SK-N-SH (cell line): ENCODE data around the gene NAPA. TPM values are rescaled to one million over a fixed set of nuclear protein-coding genes. Genes with fewer than 3 reads are reported as not detected.

Experiments
- CTCF ChIA-PET: fragments of 300-600, 350-600 bp; formaldehyde crosslinking; extraction: SDS; loops from one replicate; lab custom pipeline; 2021; lab: Yijun Ruan, JAX
- POLR2A ChIA-PET: fragments of 350-600 bp; sonication (Branson Sonifier 250); formaldehyde crosslinking; extraction: SDS; loops from one replicate; lab custom pipeline; 2020; ENCODE audit warnings: antibody characterized with exemption, inconsistent platforms; lab: Yijun Ruan, JAX
- DNase-seq: peaks from one replicate; pipeline ENCODE4 v3.0.0; 2012
- H2AFZ ChIP-seq: fragments of 200-600 bp; sonication (generic); 2 replicates; pipeline ENCODE4 v1.8.1; 2016; ENCODE audit warnings: antibody characterized with exemption, mild to moderate bottlenecking, low read depth
- H3F3A ChIP-seq: fragments of 200-600 bp; sonication (generic); replicated peaks from 2 replicates; pipeline ENCODE3; 2016; ENCODE audit warnings: antibody characterized with exemption, mild to moderate bottlenecking; ENCODE audit not compliant: insufficient read depth
- H3K27ac ChIP-seq, 2 experiments: fragments of 200-500 bp in 1 of 2; fragments of 200-600 bp in 1 of 2; sonication (Bioruptor generic) in 1 of 2; sonication (generic), shearing (Covaris generic) in 1 of 2; 2 replicates each; pipeline versions ENCODE4 v1.5.1 to v1.6.1; 2014 to 2016; ENCODE audit warnings: low read depth in 2 of 2, inconsistent platforms in 1 of 2, low read length in 1 of 2, mild to moderate bottlenecking in 1 of 2, mixed read lengths in 1 of 2
- H3K27me3 ChIP-seq: fragments of 200-600 bp; sonication (generic), shearing (Covaris generic); 2 replicates; pipeline ENCODE4 v1.6.1; 2016; ENCODE audit warnings: mixed run types; ENCODE audit not compliant: insufficient read depth
- H3K36me3 ChIP-seq, 2 experiments: fragments of 200-500 bp in 1 of 2; fragments of 200-600 bp in 1 of 2; sonication (Bioruptor generic) in 1 of 2; sonication (generic) in 1 of 2; replicated peaks in 1 of 2; 2 replicates each; pipeline versions ENCODE3 to v1.5.1; 2014 to 2016; ENCODE audit warnings: low read length in 1 of 2, mild to moderate bottlenecking in 1 of 2; ENCODE audit not compliant: insufficient read depth in 2 of 2, control insufficient read depth in 1 of 2
- H3K4me1 ChIP-seq, 2 experiments: fragments of 200-500 bp in 1 of 2; fragments of 200-600 bp in 1 of 2; sonication (Bioruptor generic) in 1 of 2; sonication (generic), shearing (Covaris generic) in 1 of 2; 2 replicates each; pipeline versions ENCODE4 v1.5.1 to v1.6.1; 2014 to 2016; ENCODE audit warnings: low read depth in 1 of 2, low read length in 1 of 2, mixed run types in 1 of 2; ENCODE audit not compliant: insufficient read depth in 2 of 2, control insufficient read depth in 1 of 2
- H3K4me2 ChIP-seq: fragments of 200-600 bp; sonication (generic), shearing (Covaris generic); 2 replicates; pipeline ENCODE4 v1.6.1; 2017; ENCODE audit warnings: mixed run types
- H3K4me3 ChIP-seq, 2 experiments: fragments of 200-500 bp in 1 of 2; fragments of 200-600 bp in 1 of 2; sonication (Bioruptor generic) in 1 of 2; sonication (generic), shearing (Covaris generic) in 1 of 2; 2 replicates each; pipeline versions ENCODE4 v1.5.1 to v1.8.1; 2014 to 2016; ENCODE audit warnings: low read depth in 2 of 2, inconsistent platforms in 1 of 2, low read length in 1 of 2, mild to moderate bottlenecking in 1 of 2, mixed read lengths in 1 of 2, moderate library complexity in 1 of 2
- H3K79me2 ChIP-seq: fragments of 200-600 bp; sonication (generic); 2 replicates; pipeline ENCODE4 v1.8.1; 2017; ENCODE audit warnings: mild to moderate bottlenecking; ENCODE audit not compliant: insufficient read depth
- H3K9ac ChIP-seq: fragments of 200-600 bp; sonication (generic); 2 replicates; pipeline ENCODE4 v1.6.1; 2017; ENCODE audit warnings: mixed run types
- H3K9me2 ChIP-seq: fragments of 200-600 bp; sonication (generic); 2 replicates; pipeline ENCODE4 v1.6.1; 2017; ENCODE audit warnings: mixed run types
- H3K9me3 ChIP-seq: fragments of 200-600 bp; sonication (generic); 2 replicates; pipeline ENCODE4 v1.6.1; 2017; ENCODE audit warnings: mixed run types, mild to moderate bottlenecking, moderate library complexity
- H4K20me1 ChIP-seq: fragments of 200-600 bp; sonication (generic); 2 replicates; pipeline ENCODE4 v1.6.1; 2017; ENCODE audit warnings: mild to moderate bottlenecking, mixed run types; ENCODE audit not compliant: insufficient read depth
- CHD2 ChIP-seq: fragments of 150-350 bp; IDR thresholded peaks from 2 replicates; pipeline ENCODE4 v1.6.1; 2018; ENCODE audit warnings: low read length; ENCODE audit not compliant: partially characterized antibody
- EP300 ChIP-seq, 2 experiments: IDR thresholded peaks; 2 replicates each; pipeline versions ENCODE4 v1.4.0 to v1.6.1; 2012; ENCODE audit warnings: borderline replicate concordance in 1 of 2, low read depth in 1 of 2, low read length in 1 of 2
- JUND ChIP-seq: IDR thresholded peaks from 2 replicates; pipeline ENCODE4 v1.4.0; 2012
- MXI1 ChIP-seq: IDR thresholded peaks from 2 replicates; pipeline ENCODE4 v1.6.1; 2012; ENCODE audit warnings: mild to moderate bottlenecking, low read depth, low read length, improper control_type of control experiment
- NFIC ChIP-seq: IDR thresholded peaks from 2 replicates; pipeline ENCODE4 v1.4.0; 2012; ENCODE audit warnings: borderline replicate concordance
- NRF1 ChIP-seq: IDR thresholded peaks from 2 replicates; pipeline ENCODE4 v1.6.1; 2012; ENCODE audit warnings: low read depth, mild to moderate bottlenecking, low read length
- SIN3A ChIP-seq: IDR thresholded peaks from 2 replicates; pipeline ENCODE4 v1.6.1; 2012; ENCODE audit warnings: low read depth, mild to moderate bottlenecking, low read length, moderate library complexity, borderline replicate concordance
- TAF1 ChIP-seq: IDR thresholded peaks from 2 replicates; pipeline ENCODE4 v1.6.1; 2012; ENCODE audit warnings: low read depth, mild to moderate bottlenecking, low read length, moderate library complexity, borderline replicate concordance
- WGBS: methylation state at CpG from one replicate; pipeline ENCODE4 v1.1.6; 2017; ENCODE audit warnings: low lambda C conversion rate; 5-methylcytosine and 5-hydroxymethylcytosine counted together
- polyA plus RNA-seq, 3 experiments: library from polyadenylated mRNA; depleted of rRNA; stranded (reverse); fragments of >200 nt; gene quantifications; 2 replicates each; pipeline ENCODE4 v1.2.3, GENCODE V29; 2012
- TF ChIP-seq, protein P1 (sequence below): IDR thresholded peaks from 2 replicates; pipeline ENCODE4 v1.4.0; 2012; ENCODE audit warnings: low read depth, borderline replicate concordance

NAPA gene
- polyA plus RNA-seq, 1 of the 3 experiments (the other 2 are of a cell fraction), result 84.1 TPM

DNA sequence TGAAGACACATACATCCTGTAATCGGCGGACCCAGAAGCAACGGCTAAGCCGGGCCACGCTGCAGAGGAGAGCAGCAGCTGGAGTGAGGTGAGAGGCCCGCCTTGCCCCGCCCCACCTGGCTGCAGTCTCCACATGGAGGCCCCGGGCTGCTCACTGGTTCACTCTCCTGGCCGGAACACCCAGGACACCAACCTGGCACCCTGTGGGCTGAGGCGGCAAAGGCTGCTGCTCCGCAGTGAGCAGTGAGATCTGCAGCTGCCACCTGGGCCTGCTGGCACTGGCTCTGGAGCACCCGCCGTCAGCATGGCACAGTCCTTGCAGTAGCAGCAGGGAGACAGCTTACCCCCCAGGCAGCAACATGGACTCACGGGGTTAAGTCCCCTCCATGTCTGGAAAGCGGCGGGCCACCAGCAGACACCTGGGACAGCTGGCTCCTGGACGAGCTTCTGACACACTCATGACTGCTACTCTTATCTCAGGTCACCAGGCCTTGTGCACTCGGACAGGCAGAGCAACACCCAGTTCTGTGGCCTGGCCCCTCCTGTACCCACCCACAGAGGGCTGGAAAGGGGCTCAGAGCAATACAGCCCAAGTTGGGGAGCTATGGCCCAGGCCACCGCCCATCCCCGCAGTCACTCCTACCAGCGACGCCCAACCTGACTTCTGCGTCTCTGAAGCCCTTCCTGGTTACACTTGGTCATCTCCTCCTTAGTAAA is 17.7 kb downstream of the NAPA start:
- peaks cover under 1 to 41% of the 10 kb centered on the region in 2 experiments for H3K36me3 ChIP-seq
- no peaks in the 10 kb centered on the region for H4K20me1 ChIP-seq
- POLR2A ChIA-PET, result interaction anchor here (1.0 to 1.3 kb wide), 2 partner anchors 13 to 103 kb away, joined by 3 to 4 read pairs; partner anchors contain the start of gene KPTN
- no peaks in the 10 kb centered on the region for H3K79me2 ChIP-seq
- H3F3A ChIP-seq, result no peaks in the 10 kb centered on the region
- 92% methylated on average over 15 of the region's 23 CpGs for WGBS
- H3K27ac ChIP-seq, result peak overlapping the region in 1 of 2 experiments; percentile 84; a peak in 2 of 4 replicates
- H3K9ac ChIP-seq, result no peak overlapping the region
- DNase-seq, result no peak
- no peaks in the 10 kb centered on the region for H3K9me3 ChIP-seq
- H3K27me3 ChIP-seq, result no peaks in the 10 kb centered on the region
- H3K4me3 ChIP-seq, result no peak overlapping the region
- peaks cover 0 to 71% of the 10 kb centered on the region in 2 experiments; a peak in 1 of 4 replicates for H3K4me1 ChIP-seq
- H3K9me2 ChIP-seq, result no peaks in the 10 kb centered on the region
- no peak overlapping the region for H2AFZ ChIP-seq
- no peak overlapping the region for H3K4me2 ChIP-seq
- TF ChIP-seq MXI1 (peak; percentile 21; the same call in 1 of the 2 replicates), SIN3A (no peak), CHD2 (peak; percentile 26)
- CTCF ChIA-PET, result interaction anchor here (1.0 to 8.8 kb wide), 6 partner anchors 10 to 201 kb away, joined by 3 to 67 read pairs (median 8); partner anchors contain the start of genes DHX34, KPTN and NAPA

DNA sequence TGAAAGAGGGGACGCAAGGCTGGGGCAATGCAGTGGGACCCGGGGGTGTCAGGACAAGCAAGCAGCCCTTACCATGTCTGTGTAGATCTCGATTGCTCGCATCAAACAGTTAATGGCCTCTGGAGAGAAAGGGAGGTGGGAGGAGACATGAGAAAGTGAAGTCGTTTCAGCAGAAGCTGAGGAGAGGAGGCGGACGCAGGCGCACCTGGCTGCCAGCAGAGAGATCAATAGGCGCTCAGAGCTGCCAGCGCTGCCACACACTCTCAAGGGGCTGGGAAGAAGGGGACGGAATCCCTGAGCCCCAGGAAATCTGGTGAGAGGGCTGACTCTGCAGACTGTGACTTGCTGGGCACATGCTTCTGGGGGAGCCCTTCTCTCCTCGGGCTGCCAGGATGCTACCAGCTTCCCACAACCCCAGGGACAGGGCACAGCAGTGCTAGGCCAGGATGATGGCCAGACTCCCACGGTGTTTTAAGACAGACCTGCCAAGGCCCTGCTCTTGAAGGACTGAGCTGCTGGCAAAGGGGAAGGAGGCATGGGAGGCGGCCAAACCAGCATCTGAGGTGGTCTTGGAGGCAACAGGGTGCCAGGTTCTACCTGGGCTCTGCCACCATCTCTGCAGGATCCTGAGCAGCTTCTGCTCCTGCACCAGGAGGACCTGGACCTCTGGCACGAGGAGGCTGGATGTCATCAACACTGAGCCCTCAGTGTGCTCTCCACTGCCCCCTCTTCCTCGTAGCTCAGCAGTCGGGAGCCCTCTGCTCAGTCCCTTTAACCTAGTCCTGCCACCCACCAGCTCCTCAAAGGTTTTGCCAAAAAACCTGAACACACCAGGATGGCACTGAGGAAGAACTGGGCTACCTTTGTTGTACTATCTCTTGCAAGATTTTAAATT is 19.1 kb downstream of the NAPA start:
- Histone ChIP-seq H4K20me1 (no peaks in the 10 kb centered on the region), H3F3A (no peaks in the 10 kb centered on the region), H3K36me3 (peaks cover 0 to 35% of the 10 kb centered on the region in 2 experiments), H3K4me1 (peaks cover 0 to 82% of the 10 kb centered on the region in 2 experiments; a peak in 1 of 4 replicates), H3K9me2 (no peaks in the 10 kb centered on the region), H3K4me3 (no peak overlapping the region), H2AFZ (no peak overlapping the region), H3K9ac (no peak overlapping the region), H3K9me3 (no peaks in the 10 kb centered on the region), H3K4me2 (no peak overlapping the region), H3K79me2 (no peaks in the 10 kb centered on the region), H3K27ac (peak overlapping the region in 1 of 2 experiments; percentile 84; a peak in 2 of 4 replicates), H3K27me3 (no peaks in the 10 kb centered on the region)
- 83% methylated on average over 14 of the region's 17 CpGs for WGBS
- no peak for DNase-seq
- TF ChIP-seq, protein P1, sequence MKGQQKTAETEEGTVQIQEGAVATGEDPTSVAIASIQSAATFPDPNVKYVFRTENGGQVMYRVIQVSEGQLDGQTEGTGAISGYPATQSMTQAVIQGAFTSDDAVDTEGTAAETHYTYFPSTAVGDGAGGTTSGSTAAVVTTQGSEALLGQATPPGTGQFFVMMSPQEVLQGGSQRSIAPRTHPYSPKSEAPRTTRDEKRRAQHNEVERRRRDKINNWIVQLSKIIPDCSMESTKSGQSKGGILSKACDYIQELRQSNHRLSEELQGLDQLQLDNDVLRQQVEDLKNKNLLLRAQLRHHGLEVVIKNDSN, result no peak
- TF ChIP-seq JUND (no peak), NFIC (no peak), EP300 (IDR thresholded peaks at IDR 0.05; ENCODE audit: borderline replicate concordance in 1 of 2, low read depth in 1 of 2, low read length in 1 of 2) (no peak), TAF1 (no peak), NRF1 (no peak)
- ChIA-PET POLR2A (interaction anchor here (0.8 to 1.4 kb wide), 2 partner anchors 12 kb away, joined by 3 to 14 read pairs; partner anchors contain the start of gene KPTN), CTCF (interaction anchor here (0.9 to 8.8 kb wide), 8 partner anchors 11 to 776 kb away, joined by 3 to 67 read pairs (median 13); partner anchors contain the start of genes KPTN and NAPA)
